ENCODE data around the gene RAD23A. TPM values are rescaled to one million over a fixed set of nuclear protein-coding genes. Genes with fewer than 3 reads are reported as not detected.

Gene RAD23A
- total and polyA plus RNA-seq, 2 of the 4 experiments (the other 2 are of a cell fraction) = 54.3 to 67.8 TPM

DNA sequence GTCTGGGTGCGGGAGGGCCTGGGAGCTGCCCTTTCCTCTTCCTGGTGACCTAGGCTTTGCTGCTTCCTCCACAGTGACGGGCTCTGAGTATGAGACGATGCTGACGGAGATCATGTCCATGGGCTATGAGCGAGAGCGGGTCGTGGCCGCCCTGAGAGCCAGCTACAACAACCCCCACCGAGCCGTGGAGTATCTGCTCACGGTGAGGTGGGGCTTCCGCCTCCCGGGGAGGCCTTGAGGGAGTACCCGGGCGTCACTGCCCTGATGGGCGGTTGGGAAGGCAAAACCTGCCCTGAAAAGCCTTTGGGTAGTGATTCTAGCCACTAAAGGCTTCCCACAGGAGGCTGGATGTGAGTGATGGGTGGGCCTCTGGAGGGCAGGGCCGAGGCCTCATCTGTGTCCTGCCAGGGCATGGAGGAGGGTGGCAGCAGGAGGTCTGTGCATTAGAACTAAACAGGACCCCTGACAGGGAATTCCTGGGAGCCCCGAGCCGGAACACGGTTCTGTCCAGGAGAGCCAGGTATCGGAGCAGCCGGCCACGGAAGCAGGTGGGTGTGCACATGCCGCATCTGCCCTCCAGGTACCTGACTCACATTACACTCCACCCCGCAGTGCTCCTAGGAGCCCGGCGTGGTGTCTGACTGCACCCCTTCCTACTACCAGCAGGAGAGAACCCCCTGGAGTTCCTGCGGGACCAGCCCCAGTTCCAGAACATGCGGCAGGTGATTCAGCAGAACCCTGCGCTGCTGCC is 3.1 kb downstream of the RAD23A start:
- no peak overlapping the region for H3K23ac ChIP-seq (ENCODE audit: low read depth, low read length)
- no peaks in the 10 kb centered on the region for H3K9me3 ChIP-seq (ENCODE audit: control insufficient read depth, insufficient read depth, low read length)
- WGBS, 2 experiments (ENCODE audit: extremely low coverage in 2 of 2, insufficient read length in 1 of 2) = 94% methylated on average over 11 of the region's 30 CpGs; no CpG with 5 or more reads in 1 of the 2 experiments
- no peaks in the 10 kb centered on the region for H3K27me3 ChIP-seq (ENCODE audit: control insufficient read depth, insufficient read depth, low read length)
- peaks cover 16% of the 10 kb centered on the region for H3K4me1 ChIP-seq (ENCODE audit: control insufficient read depth, insufficient read depth, low read length)
- BruUV-seq (replicated peaks) = no TSS peak
- ATAC-seq (ENCODE audit: low read depth) (no peak), DNase-seq (no peak)
- H2BK120ac ChIP-seq (ENCODE audit: low read depth, low read length) = no peak overlapping the region
- intact Hi-C loops (cut with micrococcal nuclease) (no loop called here), in situ Hi-C loops (cut with MboI; ENCODE audit: low sequenced_read_pairs) (no loop called here), dilution Hi-C loops (cut with HindIII; ENCODE audit: low sequenced_read_pairs, unreplicated experiment) (no loop called here)
- POLR2A ChIA-PET (ENCODE audit: unreplicated experiment) = no interaction called here
- no peak overlapping the region for H4K8ac ChIP-seq (ENCODE audit: low read depth in 2 of 2, low read length in 2 of 2)
- no peak overlapping the region for H3K14ac ChIP-seq (replicated peaks; ENCODE audit: low read depth, low read length)
- TF ChIP-seq POLR2A (IDR thresholded peaks at IDR 0.05; ENCODE audit: low read depth, low read length) (no peak), BHLHE40 (IDR thresholded peaks at IDR 0.05; ENCODE audit: low read depth, low read length) (no peak), MAZ (IDR thresholded peaks at IDR 0.05; ENCODE audit: borderline replicate concordance, low read depth, low read length) (no peak), NFE2L2 (IDR thresholded peaks at IDR 0.05; ENCODE audit: low read depth, low read length) (no peak), RCOR1 (IDR thresholded peaks at IDR 0.05; ENCODE audit: insufficient replicate concordance, low read length) (no peak), RFX5 (IDR thresholded peaks at IDR 0.05; ENCODE audit: low read depth, low read length) (no peak), RAD21 (IDR thresholded peaks at IDR 0.05; ENCODE audit: low read length) (no peak), SMC3 (IDR thresholded peaks at IDR 0.05; ENCODE audit: low read depth, low read length) (no peak), MXI1 (IDR thresholded peaks at IDR 0.05; ENCODE audit: borderline replicate concordance, low read depth, low read length) (no peak), CEBPB (IDR thresholded peaks at IDR 0.05; ENCODE audit: low read depth, low read length) (no peak), FOS (IDR thresholded peaks at IDR 0.05; ENCODE audit: low read depth, low read length) (no peak), CHD1 (IDR thresholded peaks at IDR 0.05; ENCODE audit: low read depth, low read length) (no peak), MAFK (IDR thresholded peaks at IDR 0.05; ENCODE audit: low read depth, low read length) (no peak)
- TF ChIP-seq, protein P1, sequence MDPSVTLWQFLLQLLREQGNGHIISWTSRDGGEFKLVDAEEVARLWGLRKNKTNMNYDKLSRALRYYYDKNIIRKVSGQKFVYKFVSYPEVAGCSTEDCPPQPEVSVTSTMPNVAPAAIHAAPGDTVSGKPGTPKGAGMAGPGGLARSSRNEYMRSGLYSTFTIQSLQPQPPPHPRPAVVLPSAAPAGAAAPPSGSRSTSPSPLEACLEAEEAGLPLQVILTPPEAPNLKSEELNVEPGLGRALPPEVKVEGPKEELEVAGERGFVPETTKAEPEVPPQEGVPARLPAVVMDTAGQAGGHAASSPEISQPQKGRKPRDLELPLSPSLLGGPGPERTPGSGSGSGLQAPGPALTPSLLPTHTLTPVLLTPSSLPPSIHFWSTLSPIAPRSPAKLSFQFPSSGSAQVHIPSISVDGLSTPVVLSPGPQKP (IDR thresholded peaks at IDR 0.05; ENCODE audit: borderline replicate concordance, low read depth, low read length) = no peak
- TF ChIP-seq, protein P2, sequence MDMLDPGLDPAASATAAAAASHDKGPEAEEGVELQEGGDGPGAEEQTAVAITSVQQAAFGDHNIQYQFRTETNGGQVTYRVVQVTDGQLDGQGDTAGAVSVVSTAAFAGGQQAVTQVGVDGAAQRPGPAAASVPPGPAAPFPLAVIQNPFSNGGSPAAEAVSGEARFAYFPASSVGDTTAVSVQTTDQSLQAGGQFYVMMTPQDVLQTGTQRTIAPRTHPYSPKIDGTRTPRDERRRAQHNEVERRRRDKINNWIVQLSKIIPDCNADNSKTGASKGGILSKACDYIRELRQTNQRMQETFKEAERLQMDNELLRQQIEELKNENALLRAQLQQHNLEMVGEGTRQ (IDR thresholded peaks at IDR 0.05; ENCODE audit: low read depth, low read length) = no peak
- TF ChIP-seq, protein P3, sequence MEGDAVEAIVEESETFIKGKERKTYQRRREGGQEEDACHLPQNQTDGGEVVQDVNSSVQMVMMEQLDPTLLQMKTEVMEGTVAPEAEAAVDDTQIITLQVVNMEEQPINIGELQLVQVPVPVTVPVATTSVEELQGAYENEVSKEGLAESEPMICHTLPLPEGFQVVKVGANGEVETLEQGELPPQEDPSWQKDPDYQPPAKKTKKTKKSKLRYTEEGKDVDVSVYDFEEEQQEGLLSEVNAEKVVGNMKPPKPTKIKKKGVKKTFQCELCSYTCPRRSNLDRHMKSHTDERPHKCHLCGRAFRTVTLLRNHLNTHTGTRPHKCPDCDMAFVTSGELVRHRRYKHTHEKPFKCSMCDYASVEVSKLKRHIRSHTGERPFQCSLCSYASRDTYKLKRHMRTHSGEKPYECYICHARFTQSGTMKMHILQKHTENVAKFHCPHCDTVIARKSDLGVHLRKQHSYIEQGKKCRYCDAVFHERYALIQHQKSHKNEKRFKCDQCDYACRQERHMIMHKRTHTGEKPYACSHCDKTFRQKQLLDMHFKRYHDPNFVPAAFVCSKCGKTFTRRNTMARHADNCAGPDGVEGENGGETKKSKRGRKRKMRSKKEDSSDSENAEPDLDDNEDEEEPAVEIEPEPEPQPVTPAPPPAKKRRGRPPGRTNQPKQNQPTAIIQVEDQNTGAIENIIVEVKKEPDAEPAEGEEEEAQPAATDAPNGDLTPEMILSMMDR (conservative IDR thresholded peaks at IDR 0.05; ENCODE audit: low read depth, low read length) = no peak
- no peak overlapping the region for H3K4me3 ChIP-seq (ENCODE audit: insufficient read depth, low read depth, low read length)
- H3K79me1 ChIP-seq (ENCODE audit: low read depth in 1 of 2, low read length in 2 of 2) = peaks cover 26 to 69% of the 10 kb centered on the region in 2 experiments
- H2AFZ ChIP-seq (replicated peaks; ENCODE audit: low read length, poor library complexity) = no peak overlapping the region
- H3K56ac ChIP-seq (ENCODE audit: extremely low read depth, insufficient read depth, low read length) = no peak overlapping the region
- CTCF ChIA-PET = no interaction called here
- H2BK15ac ChIP-seq (ENCODE audit: low read depth, low read length) = no peak overlapping the region
- no peak overlapping the region for H3K4ac ChIP-seq (ENCODE audit: low read depth, low read length)
- peaks cover 35% of the 10 kb centered on the region for H4K20me1 ChIP-seq (ENCODE audit: insufficient read depth, low read length)
- H3K36me3 ChIP-seq (ENCODE audit: control insufficient read depth, insufficient read depth, low read length) = peaks cover 58% of the 10 kb centered on the region
- H3K27ac ChIP-seq (ENCODE audit: insufficient read depth, low read length) = no peak overlapping the region
- H2AK9ac ChIP-seq (replicated peaks; ENCODE audit: low read depth, low read length, poor library complexity) = no peak overlapping the region
- H3K9me1 ChIP-seq (ENCODE audit: insufficient read depth, low read length) = peaks cover 9% of the 10 kb centered on the region; the same call in 1 of the 2 replicates
- no peak overlapping the region for H3K9ac ChIP-seq (ENCODE audit: low read depth, low read length)
- no peak overlapping the region for H3K18ac ChIP-seq (ENCODE audit: low read depth, low read length)
- no peak overlapping the region for H2AK5ac ChIP-seq (ENCODE audit: low read depth, low read length)
- no peak overlapping the region for H2BK20ac ChIP-seq (ENCODE audit: low read depth, low read length)
- no peak overlapping the region for H2BK5ac ChIP-seq (ENCODE audit: low read depth, low read length, poor library complexity, severe bottlenecking)
- H4K5ac ChIP-seq (ENCODE audit: low read depth, low read length) = no peak overlapping the region
- no peak overlapping the region for H4K91ac ChIP-seq (ENCODE audit: insufficient read depth, low read depth, low read length)
- H3K4me2 ChIP-seq (ENCODE audit: low read depth, low read length) = no peak overlapping the region

All from IMR-90 (cell line).